IMR-90 (cell line): ENCODE measurements around the gene ROBO2. TPM values are rescaled to one million over a fixed set of nuclear protein-coding genes. Genes with fewer than 3 reads are reported as not detected.

Source experiments
- ATAC-seq: fragments of 200-7000 bp; cut with Tn5 transposase; 2 replicates; pipeline ENCODE4 v1.9.1; 2020; ENCODE audit warnings: low read depth, mild to moderate bottlenecking, moderate library complexity
- BruUV-seq: library from RNA; stranded (reverse); fragments of 400-500 nt; replicated peaks from 2 replicates; lab custom pipeline; 2021; lab: Mats Ljungman, UMichigan
- CTCF ChIA-PET: fragments of 300-600 bp; formaldehyde crosslinking; extraction: SDS; loops from one replicate; lab custom pipeline; 2021; ENCODE audit warnings: antibody characterized with exemption; lab: Yijun Ruan, JAX
- POLR2A ChIA-PET: fragments of 300-600 bp; sonication (Branson Sonifier 250); formaldehyde crosslinking; loops from one replicate; lab custom pipeline; 2022; ENCODE audit warnings: antibody characterized with exemption; ENCODE audit not compliant: unreplicated experiment; lab: Charles Lee
- DNase-seq: peaks from one replicate; pipeline ENCODE4 v3.0.0; 2013
- H2AFZ ChIP-seq: replicated peaks from 2 replicates; pipeline ENCODE3; 2013; ENCODE audit warnings: low read length, mild to moderate bottlenecking; ENCODE audit not compliant: poor library complexity
- H2AK5ac ChIP-seq: 2 replicates; pipeline ENCODE4 v1.6.1; 2013; ENCODE audit warnings: low read depth, low read length, inconsistent platforms
- H2AK9ac ChIP-seq: replicated peaks from 2 replicates; pipeline ENCODE3; 2013; ENCODE audit warnings: mild to moderate bottlenecking, low read depth, low read length, moderate library complexity; ENCODE audit not compliant: poor library complexity
- H2BK120ac ChIP-seq: 2 replicates; pipeline ENCODE4 v1.6.1; 2013; ENCODE audit warnings: low read depth, low read length, inconsistent platforms
- H2BK15ac ChIP-seq: 3 replicates; pipeline ENCODE4 v1.6.1; 2013; ENCODE audit warnings: low read depth, low read length, inconsistent platforms
- H2BK20ac ChIP-seq: 2 replicates; pipeline ENCODE4 v1.6.1; 2013; ENCODE audit warnings: low read depth, mild to moderate bottlenecking, inconsistent platforms, low read length, moderate library complexity
- H2BK5ac ChIP-seq: 2 replicates; pipeline ENCODE4 v1.6.1; 2013; ENCODE audit warnings: mild to moderate bottlenecking, low read depth, low read length, inconsistent platforms; ENCODE audit not compliant: poor library complexity, severe bottlenecking
- H3K14ac ChIP-seq: replicated peaks from 2 replicates; pipeline ENCODE4 v1.6.1; 2013; ENCODE audit warnings: low read depth, low read length, inconsistent platforms
- H3K18ac ChIP-seq: 2 replicates; pipeline ENCODE4 v1.6.1; 2013; ENCODE audit warnings: low read depth, low read length, control low read depth
- H3K23ac ChIP-seq: 2 replicates; pipeline ENCODE4 v1.6.1; 2013; ENCODE audit warnings: low read depth, low read length, inconsistent platforms
- H3K27ac ChIP-seq: 2 replicates; pipeline ENCODE4 v1.5.1; 2013; ENCODE audit warnings: mild to moderate bottlenecking, control low read depth, low read length; ENCODE audit not compliant: insufficient read depth
- H3K27me3 ChIP-seq: 2 replicates; pipeline ENCODE4 v1.6.1; 2013; ENCODE audit warnings: low read length; ENCODE audit not compliant: control insufficient read depth, insufficient read depth
- H3K36me3 ChIP-seq: 2 replicates; pipeline ENCODE4 v1.6.1; 2013; ENCODE audit warnings: low read length, mixed read lengths; ENCODE audit not compliant: control insufficient read depth, insufficient read depth
- H3K4ac ChIP-seq: 2 replicates; pipeline ENCODE4 v1.6.1; 2013; ENCODE audit warnings: low read depth, low read length, inconsistent platforms
- H3K4me1 ChIP-seq: 2 replicates; pipeline ENCODE4 v1.6.1; 2013; ENCODE audit warnings: low read length, mixed read lengths; ENCODE audit not compliant: control insufficient read depth, insufficient read depth
- H3K4me2 ChIP-seq: 2 replicates; pipeline ENCODE4 v1.6.1; 2013; ENCODE audit warnings: low read depth, mild to moderate bottlenecking, control low read depth, low read length, moderate library complexity
- H3K4me3 ChIP-seq: 2 replicates; pipeline ENCODE4 v1.5.1; 2013; ENCODE audit warnings: low read depth, mild to moderate bottlenecking, control low read depth, low read length, moderate library complexity; ENCODE audit not compliant: insufficient read depth
- H3K56ac ChIP-seq: 2 replicates; pipeline ENCODE4 v1.6.1; 2013; ENCODE audit warnings: low read length, inconsistent platforms; ENCODE audit not compliant: insufficient read depth; ENCODE audit errors: extremely low read depth
- H3K79me1 ChIP-seq, 2 experiments: 2 replicates each; pipeline ENCODE4 v1.6.1; 2013; ENCODE audit warnings: low read length in 2 of 2, inconsistent platforms in 1 of 2, low read depth in 1 of 2
- H3K9ac ChIP-seq: 2 replicates; pipeline ENCODE4 v1.6.1; 2013; ENCODE audit warnings: low read depth, low read length, control low read depth
- H3K9me1 ChIP-seq: 2 replicates; pipeline ENCODE4 v1.6.1; 2013; ENCODE audit warnings: low read length, inconsistent platforms; ENCODE audit not compliant: insufficient read depth
- H3K9me3 ChIP-seq: 2 replicates; pipeline ENCODE4 v1.6.1; 2013; ENCODE audit warnings: low read length; ENCODE audit not compliant: control insufficient read depth, insufficient read depth
- H4K20me1 ChIP-seq: 2 replicates; pipeline ENCODE4 v1.6.1; 2013; ENCODE audit warnings: low read length, inconsistent platforms; ENCODE audit not compliant: insufficient read depth
- H4K5ac ChIP-seq: 2 replicates; pipeline ENCODE4 v1.6.1; 2013; ENCODE audit warnings: mild to moderate bottlenecking, low read depth, low read length, control low read depth
- H4K8ac ChIP-seq, 2 experiments: 2 replicates each; pipeline ENCODE4 v1.6.1; 2013; ENCODE audit warnings: low read depth in 2 of 2, low read length in 2 of 2, control low read depth in 1 of 2, inconsistent platforms in 1 of 2
- H4K91ac ChIP-seq: 2 replicates; pipeline ENCODE4 v1.6.1; 2013; ENCODE audit warnings: low read depth, low read length, inconsistent platforms; ENCODE audit not compliant: insufficient read depth
- BHLHE40 ChIP-seq: fragments of 150-350 bp; IDR thresholded peaks from 2 replicates; pipeline ENCODE4 v1.6.1; 2016; ENCODE audit warnings: mild to moderate bottlenecking, low read depth, low read length
- CEBPB ChIP-seq: IDR thresholded peaks from 2 replicates; pipeline ENCODE4 v1.6.1; 2012; ENCODE audit warnings: low read depth, low read length, improper control_type of control experiment
- CHD1 ChIP-seq: IDR thresholded peaks from 2 replicates; pipeline ENCODE4 v1.6.1; 2012; ENCODE audit warnings: low read depth, low read length, improper control_type of control experiment
- ELK1 ChIP-seq: fragments of 150-350 bp; IDR thresholded peaks from 2 replicates; pipeline ENCODE4 v1.6.1; 2016; ENCODE audit warnings: low read depth, mild to moderate bottlenecking, low read length, moderate library complexity, borderline replicate concordance
- FOS ChIP-seq: fragments of 150-350 bp; IDR thresholded peaks from 2 replicates; pipeline ENCODE4 v1.6.1; 2016; ENCODE audit warnings: low read depth, low read length
- MAFK ChIP-seq: IDR thresholded peaks from 2 replicates; pipeline ENCODE4 v1.6.1; 2012; ENCODE audit warnings: low read depth, low read length, improper control_type of control experiment
- MAZ ChIP-seq: IDR thresholded peaks from 2 replicates; pipeline ENCODE4 v1.6.1; 2012; ENCODE audit warnings: low read depth, mild to moderate bottlenecking, low read length, improper control_type of control experiment, moderate library complexity, borderline replicate concordance
- MXI1 ChIP-seq: IDR thresholded peaks from 2 replicates; pipeline ENCODE4 v1.6.1; 2012; ENCODE audit warnings: low read depth, mild to moderate bottlenecking, low read length, moderate library complexity, borderline replicate concordance
- NFE2L2 ChIP-seq: fragments of 150-350 bp; IDR thresholded peaks from 2 replicates; pipeline ENCODE4 v1.6.1; 2016; ENCODE audit warnings: low read depth, mild to moderate bottlenecking, low read length
- SMC3 ChIP-seq: fragments of 150-350 bp; IDR thresholded peaks from 2 replicates; pipeline ENCODE4 v1.6.1; 2016; ENCODE audit warnings: low read depth, mild to moderate bottlenecking, antibody characterized with exemption, low read length, moderate library complexity
- WGBS, 2 experiments: methylation state at CpG; one replicate each; pipeline versions ENCODE4 v1.1.5 to v1.1.7; 2013; ENCODE audit warnings: missing lambda C conversion rate in 2 of 2; ENCODE audit not compliant: insufficient read length in 1 of 2; ENCODE audit errors: extremely low coverage in 2 of 2; 5-methylcytosine and 5-hydroxymethylcytosine counted together
- dilution Hi-C: fragments of 300-500 bp; cut with HindIII; formaldehyde crosslinking; loops from one replicate; pipeline ENCODE4 v1.14.3; 2018; ENCODE audit warnings: low sequenced_read_pairs; ENCODE audit not compliant: unreplicated experiment
- in situ Hi-C: fragments of 300-500 bp; cut with MboI; formaldehyde crosslinking; loops from 3 replicates; pipeline ENCODE4 v1.14.3; 2019; ENCODE audit warnings: low sequenced_read_pairs, inconsistent platforms, mixed read lengths
- intact Hi-C: fragments of 100-400 bp; cut with micrococcal nuclease; formaldehyde crosslinking; loops from 2 replicates; pipeline ENCODE4 v1.10.0; 2022
- polyA plus RNA-seq, 3 experiments: library from polyadenylated mRNA; depleted of rRNA; stranded (reverse); fragments of >200 nt; gene quantifications; 2 replicates each; pipeline ENCODE4 v1.2.3, GENCODE V29; 2012; ENCODE audit warnings: low replicate concordance in 1 of 3
- total RNA-seq: library from RNA; depleted of rRNA; stranded (reverse); fragments of >200 nt; gene quantifications from 2 replicates; pipeline ENCODE4 v1.2.3, GENCODE V29; 2012
- TF ChIP-seq, protein P1 (sequence below): conservative IDR thresholded peaks from 2 replicates; pipeline ENCODE4 v1.5.1; 2012; ENCODE audit warnings: mild to moderate bottlenecking, low read depth, low read length, improper control_type of control experiment

ROBO2 gene
- total and polyA plus RNA-seq, 2 of the 4 experiments (the other 2 are of a cell fraction) = 9.3 to 14.5 TPM

GRCh38 chr3:77197408-77197807, 157.5 kb downstream of the ROBO2 start:
- intact Hi-C loops = no loop called here
- no peak overlapping the region for H2BK120ac ChIP-seq
- WGBS, 2 experiments = 67% methylated on average over 1 of the region's 2 CpGs; no CpG with 5 or more reads in 1 of the 2 experiments
- no peaks in the 10 kb centered on the region for H3K9me3 ChIP-seq
- no peak overlapping the region for H3K4me2 ChIP-seq
- no peak overlapping the region for H3K27ac ChIP-seq
- H3K27me3 ChIP-seq = no peaks in the 10 kb centered on the region
- CTCF ChIA-PET = interaction anchor here (1.0 kb wide), 1 partner anchor 27 kb away, joined by 3 read pairs; no protein-coding TSS in a partner anchor
- TF ChIP-seq BHLHE40 (no peak), CEBPB (no peak), ELK1 (no peak), CHD1 (no peak), SMC3 (no peak), MXI1 (no peak), MAFK (no peak), NFE2L2 (no peak), MAZ (no peak), FOS (no peak)
- TF ChIP-seq, protein P1, sequence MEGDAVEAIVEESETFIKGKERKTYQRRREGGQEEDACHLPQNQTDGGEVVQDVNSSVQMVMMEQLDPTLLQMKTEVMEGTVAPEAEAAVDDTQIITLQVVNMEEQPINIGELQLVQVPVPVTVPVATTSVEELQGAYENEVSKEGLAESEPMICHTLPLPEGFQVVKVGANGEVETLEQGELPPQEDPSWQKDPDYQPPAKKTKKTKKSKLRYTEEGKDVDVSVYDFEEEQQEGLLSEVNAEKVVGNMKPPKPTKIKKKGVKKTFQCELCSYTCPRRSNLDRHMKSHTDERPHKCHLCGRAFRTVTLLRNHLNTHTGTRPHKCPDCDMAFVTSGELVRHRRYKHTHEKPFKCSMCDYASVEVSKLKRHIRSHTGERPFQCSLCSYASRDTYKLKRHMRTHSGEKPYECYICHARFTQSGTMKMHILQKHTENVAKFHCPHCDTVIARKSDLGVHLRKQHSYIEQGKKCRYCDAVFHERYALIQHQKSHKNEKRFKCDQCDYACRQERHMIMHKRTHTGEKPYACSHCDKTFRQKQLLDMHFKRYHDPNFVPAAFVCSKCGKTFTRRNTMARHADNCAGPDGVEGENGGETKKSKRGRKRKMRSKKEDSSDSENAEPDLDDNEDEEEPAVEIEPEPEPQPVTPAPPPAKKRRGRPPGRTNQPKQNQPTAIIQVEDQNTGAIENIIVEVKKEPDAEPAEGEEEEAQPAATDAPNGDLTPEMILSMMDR = no peak
- no peak overlapping the region for H3K14ac ChIP-seq
- H3K9ac ChIP-seq = no peak overlapping the region
- H3K23ac ChIP-seq = no peak overlapping the region
- H3K4ac ChIP-seq = no peak overlapping the region
- H2BK5ac ChIP-seq = no peak overlapping the region
- H3K4me3 ChIP-seq = no peak overlapping the region
- no peak overlapping the region for H2AK9ac ChIP-seq
- H2BK15ac ChIP-seq = no peak overlapping the region
- H3K18ac ChIP-seq = no peak overlapping the region
- no peak overlapping the region for H3K56ac ChIP-seq
- ATAC-seq = no peak
- POLR2A ChIA-PET = no interaction called here
- H4K5ac ChIP-seq = no peak overlapping the region
- H3K79me1 ChIP-seq = no peaks in the 10 kb centered on the region
- H4K8ac ChIP-seq = no peak overlapping the region
- no peaks in the 10 kb centered on the region for H3K9me1 ChIP-seq
- H2AFZ ChIP-seq = no peak overlapping the region
- no peaks in the 10 kb centered on the region for H3K36me3 ChIP-seq
- no peak for DNase-seq
- dilution Hi-C loops = no loop called here
- H3K4me1 ChIP-seq = no peaks in the 10 kb centered on the region
- in situ Hi-C loops = no loop called here
- no peak overlapping the region for H2AK5ac ChIP-seq
- H4K20me1 ChIP-seq = no peaks in the 10 kb centered on the region
- no peak overlapping the region for H4K91ac ChIP-seq
- no TSS peak for BruUV-seq
- H2BK20ac ChIP-seq = no peak overlapping the region
